IPS-18a (cell line): ENCODE results near the gene MIGA2.

ENCODE experiments used
- H3K27ac ChIP-seq: one replicate; pipeline ENCODE4 v1.5.1; 2013; ENCODE audit warnings: low read length
- H3K27me3 ChIP-seq: one replicate; pipeline ENCODE4 v1.6.1; 2013; ENCODE audit warnings: mild to moderate bottlenecking, low read length; ENCODE audit not compliant: control insufficient read depth, insufficient read depth
- H3K36me3 ChIP-seq: one replicate; pipeline ENCODE4 v1.6.1; 2013; ENCODE audit warnings: low read depth, low read length; ENCODE audit not compliant: control insufficient read depth
- H3K4me1 ChIP-seq: one replicate; pipeline ENCODE4 v1.6.1; 2013; ENCODE audit warnings: low read depth, low read length; ENCODE audit not compliant: control insufficient read depth
- H3K4me3 ChIP-seq: one replicate; pipeline ENCODE4 v1.5.1; 2013; ENCODE audit warnings: low read length
- H3K9ac ChIP-seq: one replicate; pipeline ENCODE4 v1.6.1; 2013; ENCODE audit warnings: mild to moderate bottlenecking, low read length, moderate library complexity
- H3K9me3 ChIP-seq: one replicate; pipeline ENCODE4 v1.6.1; 2013; ENCODE audit warnings: low read depth, low read length; ENCODE audit not compliant: control insufficient read depth

The MIGA2 gene

DNA sequence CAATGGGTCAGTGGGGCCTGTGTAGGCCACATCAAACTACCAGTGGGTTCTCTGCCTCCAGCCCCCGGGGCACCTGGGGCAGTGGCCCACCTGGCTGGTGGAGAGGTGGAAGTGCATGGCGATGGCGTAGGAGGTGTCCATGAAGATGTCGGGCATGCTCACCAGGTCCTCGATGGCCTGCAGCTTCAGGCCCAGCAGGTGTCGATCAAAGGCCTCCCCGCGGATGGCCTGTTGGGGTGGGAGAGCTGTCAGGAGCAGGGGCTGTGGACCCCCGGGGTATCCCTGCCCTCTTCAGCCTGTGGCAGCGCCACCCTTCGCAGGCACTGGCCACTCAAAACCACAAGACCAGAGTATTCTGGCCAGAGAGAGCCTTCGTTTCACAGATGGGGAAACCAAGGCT lies 59.5 kb downstream of the MIGA2 start:
- H3K27ac ChIP-seq, result no peak overlapping the region
- H3K9ac ChIP-seq, result no peak overlapping the region
- H3K9me3 ChIP-seq, result no peaks in the 10 kb centered on the region
- H3K36me3 ChIP-seq, result no peaks in the 10 kb centered on the region
- H3K4me3 ChIP-seq, result no peak overlapping the region
- H3K4me1 ChIP-seq, result no peaks in the 10 kb centered on the region
- H3K27me3 ChIP-seq, result no peaks in the 10 kb centered on the region

- no peak overlapping the region for H3K9ac ChIP-seq
- H3K27ac ChIP-seq, result no peak overlapping the region
- H3K27me3 ChIP-seq, result no peaks in the 10 kb centered on the region
- H3K4me1 ChIP-seq, result no peaks in the 10 kb centered on the region
- H3K36me3 ChIP-seq, result no peaks in the 10 kb centered on the region
- no peak overlapping the region for H3K4me3 ChIP-seq
- no peaks in the 10 kb centered on the region for H3K9me3 ChIP-seq
Observed at GRCh38 chr9:129097671-129098306, 61.4 kb downstream of the MIGA2 start.

- Histone ChIP-seq H3K4me1 (no peaks in the 10 kb centered on the region), H3K9ac (no peak overlapping the region), H3K9me3 (no peaks in the 10 kb centered on the region)
Observed at GRCh38 chr9:129098328-129098727, 61.9 kb downstream of the MIGA2 start.

DNA sequence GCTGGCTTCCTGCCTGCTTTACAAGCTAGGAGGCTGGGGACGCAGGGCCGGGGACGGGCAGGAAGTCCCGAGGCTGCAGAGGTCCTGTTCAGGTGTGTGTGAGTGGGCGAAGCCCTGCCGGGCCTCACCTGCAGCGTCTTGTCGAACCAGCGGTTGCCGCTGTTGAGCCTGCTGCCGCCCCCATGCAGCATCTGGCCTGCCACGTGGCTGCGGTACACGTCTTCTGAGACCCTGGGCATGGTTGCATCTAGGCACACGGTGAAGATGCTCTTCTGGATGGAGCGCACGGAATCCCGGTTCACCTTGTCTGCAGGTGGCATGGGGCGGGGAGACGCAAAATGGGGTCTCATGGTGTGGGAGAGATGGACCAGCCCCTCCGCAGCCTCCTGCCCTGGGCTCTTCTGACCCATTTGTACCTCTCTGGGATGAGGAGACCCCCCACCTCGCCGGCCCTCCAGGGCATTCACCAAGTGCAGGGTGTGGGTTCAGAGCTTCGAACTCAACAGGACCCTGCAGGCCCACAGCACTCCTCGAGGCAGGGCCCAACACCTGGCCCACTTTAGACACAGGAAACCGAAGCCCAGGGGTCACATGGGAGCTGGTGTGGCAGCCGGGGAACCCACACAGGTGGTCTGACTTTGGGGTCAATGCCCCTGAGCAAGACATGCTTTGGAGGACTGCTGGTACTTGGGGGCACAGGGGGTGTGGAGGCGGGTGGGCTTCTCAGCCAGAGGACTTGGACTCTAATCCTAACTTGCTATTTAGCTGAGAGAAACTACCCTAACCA lies 64.2 kb downstream of the MIGA2 start:
- H3K36me3 ChIP-seq, result no peaks in the 10 kb centered on the region
- no peak overlapping the region for H3K4me3 ChIP-seq
- no peak overlapping the region for H3K9ac ChIP-seq
- no peaks in the 10 kb centered on the region for H3K9me3 ChIP-seq
- no peak overlapping the region for H3K27ac ChIP-seq
- no peaks in the 10 kb centered on the region for H3K27me3 ChIP-seq
- H3K4me1 ChIP-seq, result no peaks in the 10 kb centered on the region

More at GRCh38 chr9:129098328-129098727, 61.9 kb downstream of the MIGA2 start:
- Histone ChIP-seq H3K27me3 (no peaks in the 10 kb centered on the region), H3K36me3 (no peaks in the 10 kb centered on the region), H3K4me3 (no peak overlapping the region), H3K27ac (no peak overlapping the region)

DNA sequence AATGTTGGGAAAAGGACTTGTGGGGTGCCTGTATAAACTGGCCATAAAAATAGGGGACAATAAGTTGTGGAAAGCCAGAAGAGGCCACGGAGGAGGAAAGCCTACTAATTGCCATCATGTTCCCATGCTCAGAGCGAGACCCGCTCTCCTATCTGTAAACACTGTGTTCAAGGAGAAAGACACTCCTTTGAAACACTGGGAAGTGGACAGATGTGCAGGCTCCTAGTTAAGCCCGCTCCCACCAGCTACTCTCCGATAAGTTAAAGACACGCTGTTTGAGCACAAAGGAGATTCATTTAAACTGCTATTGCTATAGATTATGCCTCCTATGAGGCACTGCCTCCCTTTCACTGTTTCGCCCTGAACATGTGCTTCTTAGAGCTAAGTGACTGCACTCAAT lies 64.9 kb downstream of the MIGA2 start:
- Histone ChIP-seq H3K36me3 (no peaks in the 10 kb centered on the region), H3K4me3 (no peak overlapping the region), H3K27me3 (no peaks in the 10 kb centered on the region), H3K27ac (no peak overlapping the region), H3K4me1 (no peaks in the 10 kb centered on the region), H3K9ac (no peak overlapping the region), H3K9me3 (no peaks in the 10 kb centered on the region)

DNA sequence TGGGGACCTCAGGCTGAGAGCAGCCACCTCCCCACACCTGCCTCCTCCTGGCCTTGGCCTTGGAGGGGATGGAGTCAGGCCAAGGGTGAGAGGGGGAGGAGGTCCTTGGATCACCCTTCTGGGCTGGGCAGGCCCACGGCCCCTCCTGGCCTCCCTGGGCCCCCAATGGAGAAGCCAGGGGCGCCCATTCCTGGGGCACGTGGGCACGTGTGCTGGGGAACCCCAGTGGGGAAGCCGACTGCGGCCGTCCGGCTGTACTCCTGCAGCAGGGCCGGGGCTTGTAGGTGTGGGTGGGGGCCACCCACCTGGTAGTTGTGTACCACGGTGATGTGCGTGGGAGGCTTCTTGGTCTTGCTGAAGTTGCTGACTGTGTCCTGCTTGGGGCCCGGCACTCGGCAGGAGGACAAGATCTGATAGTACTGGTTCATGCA lies 65.7 kb downstream of the MIGA2 start:
- Histone ChIP-seq H3K4me1 (no peaks in the 10 kb centered on the region), H3K27ac (no peak overlapping the region), H3K36me3 (no peaks in the 10 kb centered on the region), H3K27me3 (no peaks in the 10 kb centered on the region), H3K9ac (no peak overlapping the region), H3K4me3 (no peak overlapping the region), H3K9me3 (no peaks in the 10 kb centered on the region)

DNA sequence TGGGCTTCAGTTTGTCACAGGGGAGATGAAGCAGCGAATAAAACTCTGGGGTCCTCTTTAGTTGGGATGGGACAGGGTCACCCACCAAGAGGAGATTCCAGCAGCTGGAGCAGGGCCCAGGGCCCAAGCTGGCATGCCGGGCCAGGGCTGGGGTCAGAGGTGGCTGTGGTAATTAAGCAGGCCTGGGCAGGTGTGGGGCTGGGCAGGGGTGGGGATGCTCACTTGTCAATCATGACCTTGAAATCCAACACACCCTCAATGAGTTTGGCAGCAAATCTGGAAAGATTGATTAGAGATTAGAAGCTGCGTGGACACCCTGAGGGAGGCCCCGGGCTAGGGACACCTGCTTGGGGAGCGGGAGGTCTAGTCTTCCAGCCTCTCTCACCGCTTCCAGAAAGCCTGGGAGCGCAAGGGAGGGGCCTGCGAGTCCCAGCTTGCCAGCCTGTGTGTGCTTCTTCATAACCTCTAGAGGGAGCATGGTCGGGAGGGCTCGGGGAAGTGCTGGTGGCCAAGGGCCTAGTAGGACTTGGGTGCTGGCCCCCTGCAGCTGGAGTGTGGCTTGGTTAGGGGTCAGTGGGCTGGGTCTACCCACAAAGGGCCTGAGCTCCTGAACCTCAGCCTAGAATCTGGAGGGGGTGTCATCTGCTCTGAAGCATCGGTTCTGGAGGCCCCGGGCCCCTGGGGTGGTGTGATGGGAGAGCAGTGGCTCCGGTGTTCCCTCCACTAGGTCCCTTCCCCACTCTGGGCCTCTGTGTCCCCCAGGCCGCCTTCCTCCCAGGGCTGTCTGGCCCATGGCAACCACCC lies 66.6 kb downstream of the MIGA2 start:
- no peaks in the 10 kb centered on the region for H3K9me3 ChIP-seq
- H3K4me3 ChIP-seq, result no peak overlapping the region
- H3K9ac ChIP-seq, result no peak overlapping the region
- no peak overlapping the region for H3K27ac ChIP-seq
- no peaks in the 10 kb centered on the region for H3K27me3 ChIP-seq
- no peaks in the 10 kb centered on the region for H3K36me3 ChIP-seq
- H3K4me1 ChIP-seq, result no peaks in the 10 kb centered on the region

- Histone ChIP-seq H3K9ac (no peak overlapping the region), H3K4me3 (no peak overlapping the region), H3K4me1 (no peaks in the 10 kb centered on the region), H3K36me3 (no peaks in the 10 kb centered on the region), H3K27me3 (no peaks in the 10 kb centered on the region), H3K9me3 (no peaks in the 10 kb centered on the region), H3K27ac (no peak overlapping the region)
Observed at GRCh38 chr9:129103595-129103965, 67.2 kb downstream of the MIGA2 start.

- Histone ChIP-seq H3K9me3 (no peaks in the 10 kb centered on the region), H3K27ac (no peak overlapping the region), H3K9ac (no peak overlapping the region), H3K4me1 (no peaks in the 10 kb centered on the region), H3K4me3 (no peak overlapping the region), H3K27me3 (peaks cover 3% of the 10 kb centered on the region), H3K36me3 (no peaks in the 10 kb centered on the region)
Observed at GRCh38 chr9:129104051-129104450, 67.6 kb downstream of the MIGA2 start.

GRCh38 chr9:129105857-129106694 lies 69.7 kb downstream of the MIGA2 start:
- Histone ChIP-seq H3K27ac (no peak overlapping the region), H3K36me3 (no peaks in the 10 kb centered on the region), H3K9me3 (no peaks in the 10 kb centered on the region), H3K9ac (no peak overlapping the region), H3K4me1 (no peaks in the 10 kb centered on the region), H3K27me3 (peaks cover 15% of the 10 kb centered on the region), H3K4me3 (no peak overlapping the region)

DNA sequence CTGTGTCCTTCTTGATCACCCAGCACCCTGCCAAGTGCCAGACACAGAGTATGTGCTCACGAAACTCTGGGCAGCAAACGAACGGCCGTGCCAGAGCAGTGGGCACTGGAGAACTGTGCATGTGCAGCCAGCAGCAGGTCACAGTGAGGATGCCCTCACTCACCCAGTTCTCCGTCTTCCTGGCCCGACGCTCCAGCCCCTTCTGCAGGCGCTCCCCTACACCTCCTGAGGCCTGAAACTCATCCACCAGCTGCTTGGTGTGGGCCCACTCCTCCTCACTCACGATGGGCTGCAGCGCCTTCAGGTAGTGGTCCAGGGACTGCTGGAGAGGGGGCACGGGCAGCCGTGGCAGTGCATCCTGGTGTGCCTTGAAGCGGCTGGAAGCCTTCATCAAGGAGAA lies 71.2 kb downstream of the MIGA2 start:
- no peak overlapping the region for H3K4me3 ChIP-seq
- peaks cover 15% of the 10 kb centered on the region for H3K27me3 ChIP-seq
- H3K9me3 ChIP-seq, result no peaks in the 10 kb centered on the region
- H3K36me3 ChIP-seq, result no peaks in the 10 kb centered on the region
- no peaks in the 10 kb centered on the region for H3K4me1 ChIP-seq
- no peak overlapping the region for H3K27ac ChIP-seq
- H3K9ac ChIP-seq, result no peak overlapping the region
